CD14-positive monocyte (primary cell): Measurements from ENCODE around the gene NRXN3. TPM values are rescaled to one million over a fixed set of nuclear protein-coding genes. Genes with fewer than 3 reads are reported as not detected.

Experiments used
- DNase-seq, 3 donors: peaks; one replicate each; pipeline ENCODE4 v3.0.0-alpha.2; 2011 to 2022
- H2AFZ ChIP-seq: 2 replicates; pipeline ENCODE4 v1.6.0; 2012; ENCODE audit warnings: mild to moderate bottlenecking, low read depth, low read length, inconsistent platforms; ENCODE audit not compliant: insufficient read depth, poor library complexity, severe bottlenecking
- H3K27ac ChIP-seq, 2 donors: 1 replicate in 1 of 2; 2 replicates in 1 of 2; pipeline ENCODE4 v1.5.1; 2012 to 2013; ENCODE audit warnings: low read length in 2 of 2, control low read depth in 1 of 2, inconsistent platforms in 1 of 2, low read depth in 1 of 2, mild to moderate bottlenecking in 1 of 2
- H3K27me3 ChIP-seq, 2 donors: one replicate each; pipeline versions ENCODE4 v1.6.0 to v1.6.1; 2011 to 2013; ENCODE audit warnings: low read length in 2 of 2; ENCODE audit not compliant: control insufficient read depth in 2 of 2, insufficient read depth in 2 of 2
- H3K36me3 ChIP-seq, 2 donors: replicated peaks in 1 of 2; 1 replicate in 1 of 2; 2 replicates in 1 of 2; pipeline versions ENCODE4 v1.5.1 to v1.6.1; 2012 to 2013; ENCODE audit warnings: low read length in 2 of 2, control low read depth in 1 of 2, inconsistent platforms in 1 of 2, mild to moderate bottlenecking in 1 of 2; ENCODE audit not compliant: insufficient read depth in 2 of 2, control insufficient read depth in 1 of 2
- H3K4me1 ChIP-seq, 2 donors: 1 replicate in 1 of 2; 2 replicates in 1 of 2; pipeline versions ENCODE4 v1.5.1 to v1.6.1; 2012 to 2013; ENCODE audit warnings: low read length in 2 of 2, control low read depth in 1 of 2, inconsistent platforms in 1 of 2, mild to moderate bottlenecking in 1 of 2, moderate library complexity in 1 of 2; ENCODE audit not compliant: insufficient read depth in 2 of 2, control insufficient read depth in 1 of 2
- H3K4me2 ChIP-seq: replicated peaks from 2 replicates; pipeline ENCODE3; 2012; ENCODE audit warnings: low read length, moderate library complexity, mild to moderate bottlenecking; ENCODE audit not compliant: poor library complexity, severe bottlenecking; ENCODE audit errors: extremely low read depth
- H3K4me3 ChIP-seq, 3 experiments: fragments of 200-600 bp in 1 of 3; sonication (generic) in 1 of 3; replicated peaks in 1 of 3; 1 replicate in 2 of 3; 2 replicates in 1 of 3; pipeline ENCODE4 v1.5.1; 2011 to 2013; ENCODE audit warnings: low read length in 3 of 3, mild to moderate bottlenecking in 3 of 3, control low read depth in 2 of 3, low read depth in 2 of 3, inconsistent platforms in 1 of 3, moderate library complexity in 1 of 3
- H3K79me2 ChIP-seq: 2 replicates; pipeline ENCODE4 v1.6.0; 2012; ENCODE audit warnings: mild to moderate bottlenecking, control low read depth, inconsistent platforms, low read length, moderate library complexity; ENCODE audit not compliant: insufficient read depth
- H3K9ac ChIP-seq: 2 replicates; pipeline ENCODE4 v1.6.0; 2017; ENCODE audit warnings: low read length, mild to moderate bottlenecking; ENCODE audit not compliant: insufficient read depth, poor library complexity, severe bottlenecking
- H3K9me3 ChIP-seq, 2 donors: replicated peaks in 1 of 2; 1 replicate in 1 of 2; 2 replicates in 1 of 2; pipeline versions ENCODE4 v1.5.1 to v1.6.1; 2012 to 2013; ENCODE audit warnings: low read length in 2 of 2, control low read depth in 1 of 2; ENCODE audit not compliant: control insufficient read depth in 1 of 2, insufficient read depth in 1 of 2
- H4K20me1 ChIP-seq: 2 replicates; pipeline ENCODE4 v1.6.0; 2012; ENCODE audit warnings: mild to moderate bottlenecking, low read length, control low read depth, moderate library complexity; ENCODE audit not compliant: insufficient read depth
- H3K27ac Mint-ChIP-seq, 7 donors: one replicate each; pipeline ENCODE4 v1.8.0; 2020; ENCODE audit warnings: mild to moderate bottlenecking in 7 of 7, mixed read lengths in 7 of 7, moderate library complexity in 6 of 7, inconsistent platforms in 2 of 7
- H3K27me3 Mint-ChIP-seq, 3 donors: one replicate each; pipeline ENCODE4 v1.8.0; 2021 to 2022; ENCODE audit warnings: low read depth in 3 of 3, mild to moderate bottlenecking in 3 of 3, mixed read lengths in 3 of 3, moderate library complexity in 3 of 3, inconsistent platforms in 1 of 3
- H3K36me3 Mint-ChIP-seq, 2 donors: one replicate each; pipeline ENCODE4 v1.8.0; 2020; ENCODE audit warnings: mixed read lengths in 2 of 2, inconsistent platforms in 1 of 2, mild to moderate bottlenecking in 1 of 2
- H3K4me1 Mint-ChIP-seq: one replicate; pipeline ENCODE4 v1.8.0; 2020; ENCODE audit warnings: mild to moderate bottlenecking, mixed read lengths
- H3K4me3 Mint-ChIP-seq, 2 donors: one replicate each; pipeline ENCODE4 v1.8.0; 2020; ENCODE audit warnings: mild to moderate bottlenecking in 2 of 2, mixed read lengths in 2 of 2, moderate library complexity in 1 of 2
- H3K9me3 Mint-ChIP-seq, 7 donors: one replicate each; pipeline ENCODE4 v1.8.0; 2020 to 2022; ENCODE audit warnings: mixed read lengths in 7 of 7, mild to moderate bottlenecking in 6 of 7, moderate library complexity in 6 of 7, inconsistent platforms in 2 of 7
- CTCF ChIP-seq: fragments of 200-600 bp; IDR thresholded peaks from one replicate; pipeline ENCODE4 v1.8.0; 2022; ENCODE audit warnings: antibody characterized with exemption, mild to moderate bottlenecking
- WGBS: methylation state at CpG from one replicate; pipeline ENCODE4 v1.1.5; 2013; ENCODE audit warnings: missing lambda C conversion rate; ENCODE audit not compliant: insufficient coverage; 5-methylcytosine and 5-hydroxymethylcytosine counted together
- intact Hi-C, 2 donors: fragments of 100-400 bp; cut with micrococcal nuclease; formaldehyde crosslinking; loops; one replicate each; pipeline versions ENCODE4 v1.15.0 to v1.15.1; 2023
- polyA plus RNA-seq, 3 donors: library from polyadenylated mRNA; depleted of rRNA in 1 of 3; unstranded in 2 of 3; stranded (reverse) in 1 of 3; fragments of 300-500 nt in 2 of 3; fragments of >200 nt in 1 of 3; fragmentation: Illumina TruSeq in 2 of 3; gene quantifications; 1 replicate in 2 of 3; 2 replicates in 1 of 3; pipeline ENCODE4 v1.2.3, GENCODE V29; 2012 to 2021

Gene NRXN3
- polyA plus RNA-seq, 3 donors, result not detected

DNA sequence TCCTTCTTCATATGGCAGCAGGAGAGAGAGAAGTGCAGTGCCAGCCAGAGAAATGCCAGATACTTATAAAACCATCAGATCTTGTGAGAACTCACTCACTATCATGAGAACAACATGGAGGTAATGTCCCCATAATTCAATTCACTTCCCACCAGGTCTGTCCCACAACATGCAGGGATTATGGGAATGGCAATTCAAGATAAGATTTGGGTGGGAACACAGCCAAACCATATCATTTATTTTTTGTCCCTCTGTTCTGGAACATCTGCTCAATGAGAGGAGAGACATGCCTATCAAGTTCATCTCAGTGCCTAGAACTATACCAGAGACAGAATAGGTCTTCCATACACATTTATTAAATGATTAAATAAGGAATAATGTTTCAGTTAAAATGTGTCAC, 543.5 kb downstream of the NRXN3 start:
- Histone ChIP-seq H2AFZ (no peak overlapping the region), H3K4me2 (no peak overlapping the region), H3K4me1 (no peaks in the 10 kb centered on the region), H3K4me3 (no peak overlapping the region), H3K9me3 (peaks cover 0 to 5% of the 10 kb centered on the region in 2 donors), H3K27ac (no peak overlapping the region), H3K36me3 (no peaks in the 10 kb centered on the region), H3K9ac (no peak overlapping the region), H3K27me3 (no peaks in the 10 kb centered on the region), H3K79me2 (no peaks in the 10 kb centered on the region), H4K20me1 (no peaks in the 10 kb centered on the region)
- no peak for TF ChIP-seq CTCF
- H3K27me3 Mint-ChIP-seq, result peaks cover 0 to 1% (median 0%) of the 10 kb centered on the region in 3 donors
- H3K9me3 Mint-ChIP-seq, result peaks cover 0 to 8% (median 2%) of the 10 kb centered on the region in 7 donors
- intact Hi-C loops, result no loop called here
- H3K4me1 Mint-ChIP-seq, result no peaks in the 10 kb centered on the region
- no peak overlapping the region for H3K27ac Mint-ChIP-seq
- H3K4me3 Mint-ChIP-seq, result no peak overlapping the region
- no peaks in the 10 kb centered on the region for H3K36me3 Mint-ChIP-seq
- DNase-seq, result no peak

GRCh38 chr14:78714711-78715110, 544.5 kb downstream of the NRXN3 start:
- TF ChIP-seq CTCF, result no peak

More at GRCh38 chr14:78714711-78715110, 544.5 kb downstream of the NRXN3 start:
- peaks cover 0 to 8% (median 3%) of the 10 kb centered on the region in 7 donors for H3K9me3 Mint-ChIP-seq
- H3K27ac Mint-ChIP-seq, result no peak overlapping the region
- H3K27me3 Mint-ChIP-seq, result peaks cover 0 to 1% (median 1%) of the 10 kb centered on the region in 3 donors
- H2AFZ ChIP-seq, result no peak overlapping the region
- H4K20me1 ChIP-seq, result no peaks in the 10 kb centered on the region
- no peaks in the 10 kb centered on the region for H3K36me3 ChIP-seq
- intact Hi-C loops, result no loop called here
- no peaks in the 10 kb centered on the region for H3K79me2 ChIP-seq
- WGBS, result 93% methylated on average over 16 of the region's 18 CpGs
- no peak overlapping the region for H3K4me2 ChIP-seq
- DNase-seq, result no peak
- no peak overlapping the region for H3K27ac ChIP-seq
- no peaks in the 10 kb centered on the region for H3K4me1 ChIP-seq
- no peaks in the 10 kb centered on the region for H3K27me3 ChIP-seq
- no peak overlapping the region for H3K4me3 ChIP-seq
- no peaks in the 10 kb centered on the region for H3K4me1 Mint-ChIP-seq
- no peak overlapping the region for H3K4me3 Mint-ChIP-seq
- H3K9ac ChIP-seq, result no peak overlapping the region
- peaks cover 0 to 5% of the 10 kb centered on the region in 2 donors for H3K9me3 ChIP-seq
- no peaks in the 10 kb centered on the region for H3K36me3 Mint-ChIP-seq
